Activated CD4-positive, alpha-beta T cell treated with anti-CD3 and anti-CD28 coated beads for 48 hours (primary cell): Measurements from ENCODE around the gene FRG2B.
A peak's percentile ranks its signal among the peaks of the same experiment; 100 is the strongest.
"Not testable (repeated sequence)": the region's sequence is repeated elsewhere in the genome, so short reads cannot be mapped to it uniquely, and the experiment has no call there.

Experiments used
- DNase-seq: peaks from one replicate; pipeline ENCODE4 v3.0.0-alpha.2; 2020

Gene FRG2B

GRCh38 chr10:133626695-133627094, at the start of gene FRG2B:
Gene FRG2B, minus strand, starts transcription at chr10:133626795. Its CDS starts 53 bp downstream, at chr10:133626742.
- not testable (repeated sequence) for DNase-seq

- DNase-seq: not testable (repeated sequence)
These were observed 40.9 kb upstream of the FRG2B start for GRCh38 chr10:133667446-133667845.

GRCh38 chr10:133663544-133664160, 37.1 kb upstream of the FRG2B start:
- DNase-seq: not testable (repeated sequence)

- not testable (repeated sequence) for DNase-seq
These were observed 34.5 kb upstream of the FRG2B start for GRCh38 chr10:133661122-133661521.

- DNase-seq: not testable (repeated sequence)
These were observed 33.9 kb upstream of the FRG2B start for GRCh38 chr10:133660516-133660915.

- not testable (repeated sequence) for DNase-seq
These were observed 30.7 kb upstream of the FRG2B start for GRCh38 chr10:133657276-133657675.

- not testable (repeated sequence) for DNase-seq
These were observed 22.4 kb upstream of the FRG2B start for GRCh38 chr10:133648872-133649455.

- DNase-seq: not testable (repeated sequence)
These were observed 20.6 kb upstream of the FRG2B start for GRCh38 chr10:133647075-133647748.

- not testable (repeated sequence) for DNase-seq
These were observed 11.2 kb upstream of the FRG2B start for GRCh38 chr10:133637846-133638235.

GRCh38 chr10:133637202-133637845, 10.7 kb upstream of the FRG2B start:
- DNase-seq: peak; percentile 33

GRCh38 chr10:133630723-133631249, 4.2 kb upstream of the FRG2B start:
- not testable (repeated sequence) for DNase-seq

GRCh38 chr10:133622544-133622943, 4.1 kb downstream of the FRG2B start:
- DNase-seq: not testable (repeated sequence)

GRCh38 chr10:133618851-133619250, 7.7 kb downstream of the FRG2B start:
- DNase-seq: no peak

- no peak for DNase-seq
These were observed 9.4 kb downstream of the FRG2B start for GRCh38 chr10:133617196-133617595.

- DNase-seq: no peak
These were observed 10.0 kb downstream of the FRG2B start for GRCh38 chr10:133616371-133617130.

GRCh38 chr10:133614830-133615580, 11.6 kb downstream of the FRG2B start:
- DNase-seq: no peak

- DNase-seq: no peak
These were observed 12.9 kb downstream of the FRG2B start for GRCh38 chr10:133613699-133614098.

GRCh38 chr10:133611079-133611478, 15.5 kb downstream of the FRG2B start:
- no peak for DNase-seq

GRCh38 chr10:133608855-133609254, 17.7 kb downstream of the FRG2B start:
- DNase-seq: no peak

GRCh38 chr10:133603434-133603833, 23.2 kb downstream of the FRG2B start:
- not testable (repeated sequence) for DNase-seq

- DNase-seq: no peak
These were observed 25.9 kb downstream of the FRG2B start for GRCh38 chr10:133600657-133601056.

GRCh38 chr10:133599869-133600268, 26.7 kb downstream of the FRG2B start:
- not testable (repeated sequence) for DNase-seq
